ENCODE results near the gene SLC30A1. TPM values are rescaled to one million over a fixed set of nuclear protein-coding genes. Genes with fewer than 3 reads are reported as not detected.

The SLC30A1 gene
- total RNA-seq, 2 donors from 2014 or later: 1.3 to 2.4 TPM

GRCh38 chr1:211596418-211597181, 17.6 kb upstream of the SLC30A1 start:
- no peaks in the 10 kb centered on the region for H3K9me3 Mint-ChIP-seq
- no peaks in the 10 kb centered on the region for H3K36me3 Mint-ChIP-seq
- H3K27ac Mint-ChIP-seq: no peak overlapping the region
- ATAC-seq (no peak), DNase-seq (ENCODE audit: low spot score in 2 of 2) (no peak)

DNA sequence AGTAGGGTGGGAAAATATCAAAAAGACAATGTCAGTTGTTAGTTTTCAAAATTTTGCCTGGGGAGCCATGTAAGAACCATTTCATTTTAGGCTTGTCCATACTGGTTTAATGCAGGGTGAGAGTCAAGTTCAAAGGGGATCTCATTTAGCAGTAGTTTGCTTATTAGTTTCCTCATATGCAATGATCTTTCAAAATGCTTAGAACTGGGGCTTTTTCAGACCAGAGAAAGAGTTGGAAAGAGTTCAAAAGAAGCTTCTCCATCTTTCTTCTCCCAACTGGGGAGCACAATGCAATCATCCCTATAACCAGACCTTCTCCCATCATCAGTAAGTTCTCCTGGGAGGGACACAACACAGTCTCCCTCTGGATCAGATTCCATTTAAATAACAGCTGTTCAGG, 16.5 kb upstream of the SLC30A1 start:
- Mint-ChIP-seq H3K9me3 (no peaks in the 10 kb centered on the region), H3K27ac (no peak overlapping the region), H3K36me3 (no peaks in the 10 kb centered on the region)
- no peak for DNase-seq (ENCODE audit: low spot score in 2 of 2)
- no peak for ATAC-seq

- Mint-ChIP-seq H3K9me3 (no peaks in the 10 kb centered on the region), H3K36me3 (no peaks in the 10 kb centered on the region), H3K27ac (no peak overlapping the region)
- ATAC-seq (peak in 1 of 2 donors; percentile 24), DNase-seq (ENCODE audit: low spot score in 2 of 2) (no peak)
Observed at GRCh38 chr1:211591980-211592493, 13.1 kb upstream of the SLC30A1 start.

- no peak for ATAC-seq
- DNase-seq (ENCODE audit: low spot score in 2 of 2): no peak
- Mint-ChIP-seq H3K9me3 (no peaks in the 10 kb centered on the region), H3K36me3 (no peaks in the 10 kb centered on the region), H3K27ac (no peak overlapping the region)
Observed at GRCh38 chr1:211589782-211590721, 11.1 kb upstream of the SLC30A1 start.

GRCh38 chr1:211588711-211589110, 9.8 kb upstream of the SLC30A1 start:
- Mint-ChIP-seq H3K9me3 (no peaks in the 10 kb centered on the region), H3K27ac (no peak overlapping the region), H3K36me3 (no peaks in the 10 kb centered on the region)
- DNase-seq (ENCODE audit: low spot score in 2 of 2) (no peak), ATAC-seq (no peak)

- Mint-ChIP-seq H3K36me3 (no peaks in the 10 kb centered on the region), H3K9me3 (no peaks in the 10 kb centered on the region), H3K27ac (no peak overlapping the region)
- ATAC-seq: no peak
- DNase-seq (ENCODE audit: low spot score in 2 of 2): no peak
Observed at GRCh38 chr1:211587123-211587522, 8.2 kb upstream of the SLC30A1 start.

- peak in 1 of 2 donors; percentile 52 for ATAC-seq
Observed at GRCh38 chr1:211586538-211586937, 7.6 kb upstream of the SLC30A1 start.

GRCh38 chr1:211583011-211583992, 4.3 kb upstream of the SLC30A1 start:
- H3K9me3 Mint-ChIP-seq: no peaks in the 10 kb centered on the region
- H3K27ac Mint-ChIP-seq: no peak overlapping the region
- DNase-seq (ENCODE audit: low spot score in 2 of 2) (no peak), ATAC-seq (no peak)
- H3K36me3 Mint-ChIP-seq: no peaks in the 10 kb centered on the region

More at GRCh38 chr1:211586538-211586937, 7.6 kb upstream of the SLC30A1 start:
- H3K9me3 Mint-ChIP-seq: no peaks in the 10 kb centered on the region
- no peak for DNase-seq (ENCODE audit: low spot score in 2 of 2)
- H3K27ac Mint-ChIP-seq: no peak overlapping the region
- no peaks in the 10 kb centered on the region for H3K36me3 Mint-ChIP-seq

DNA sequence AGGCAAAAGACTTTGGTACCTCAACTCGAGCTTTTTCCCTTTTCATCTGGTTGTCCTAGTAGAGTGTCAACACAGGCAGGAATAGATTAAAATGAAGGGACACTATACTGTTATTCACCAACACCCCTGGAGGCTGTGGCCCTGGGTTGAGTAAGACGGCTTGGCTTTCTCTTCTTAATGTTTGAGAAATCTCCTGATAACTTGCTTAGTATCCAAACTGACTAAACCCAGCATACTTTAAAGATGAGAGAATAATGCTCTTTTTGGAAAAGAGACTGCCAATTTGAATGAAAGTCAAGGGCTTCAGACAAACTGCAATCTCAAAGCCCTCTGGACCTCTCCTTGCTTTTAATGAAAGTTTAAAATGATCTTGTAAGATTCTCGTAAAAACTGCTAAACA, 2.6 kb upstream of the SLC30A1 start:
- DNase-seq (ENCODE audit: low spot score in 2 of 2) (no peak), ATAC-seq (no peak)
- no peaks in the 10 kb centered on the region for H3K9me3 Mint-ChIP-seq
- H3K36me3 Mint-ChIP-seq: no peaks in the 10 kb centered on the region
- H3K27ac Mint-ChIP-seq: no peak overlapping the region

DNA sequence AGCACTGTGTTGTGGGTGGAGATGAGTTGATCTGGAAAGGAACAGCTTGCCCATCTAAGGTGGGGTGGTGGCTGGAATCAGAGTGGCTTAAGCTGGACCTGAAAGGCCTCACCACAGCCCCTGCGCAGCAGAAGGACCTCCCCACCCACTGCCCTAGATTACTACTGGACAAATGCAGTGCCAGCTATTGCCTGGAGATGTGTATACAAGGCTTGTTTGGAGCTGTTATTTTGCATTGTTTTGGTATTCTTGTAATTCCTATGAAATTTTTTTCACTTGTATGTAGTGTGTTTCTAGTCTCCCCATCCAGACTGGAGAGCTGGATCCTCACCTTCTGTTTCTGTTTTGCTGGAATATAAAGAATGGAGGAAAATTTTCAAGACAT, 1.3 kb upstream of the SLC30A1 start:
- no peaks in the 10 kb centered on the region for H3K9me3 Mint-ChIP-seq
- DNase-seq (ENCODE audit: low spot score in 2 of 2) (no peak), ATAC-seq (no peak)
- no peak overlapping the region for H3K27ac Mint-ChIP-seq
- H3K36me3 Mint-ChIP-seq: no peaks in the 10 kb centered on the region

DNA sequence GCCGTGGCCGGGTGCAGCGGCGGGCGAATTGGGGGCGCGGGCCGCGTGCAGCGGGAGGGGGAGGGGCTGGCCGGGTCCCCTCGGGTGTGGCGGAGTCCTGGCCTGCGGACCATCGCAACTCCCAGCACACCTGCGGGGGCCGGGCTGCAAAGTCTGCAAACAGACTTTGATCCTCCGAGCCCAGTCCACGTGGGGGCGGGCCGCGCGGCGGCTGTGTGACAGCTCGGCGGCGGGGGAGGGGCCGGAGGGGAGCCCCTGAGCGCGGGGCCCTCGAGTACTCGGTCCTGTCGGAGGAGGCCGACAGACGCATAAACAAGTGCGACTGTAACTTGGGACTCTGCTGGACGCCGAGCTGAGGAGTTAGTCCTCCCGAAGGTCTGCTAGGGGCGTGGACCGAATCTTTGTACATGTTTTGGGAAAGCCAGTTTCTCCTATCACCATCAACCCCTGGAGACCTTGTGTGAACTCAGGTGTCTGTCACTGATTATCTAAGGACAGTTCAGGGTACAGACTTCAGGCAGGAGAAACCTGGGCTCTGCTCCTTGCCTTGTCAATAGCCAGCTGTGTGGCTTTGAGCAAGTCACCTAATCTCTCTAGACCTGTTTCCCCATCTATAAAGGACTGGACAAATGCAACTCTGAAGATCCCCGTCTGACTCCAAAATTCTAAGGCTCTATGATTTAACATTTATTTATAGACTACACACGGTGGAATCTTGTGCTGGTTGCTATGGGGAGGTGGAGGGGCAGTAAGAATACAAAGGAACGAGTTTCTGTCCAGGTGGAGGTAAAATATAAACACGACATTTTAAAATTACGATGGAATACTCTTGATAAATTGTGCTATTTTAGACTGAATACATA, 710 bp upstream of the SLC30A1 start:
- H3K9me3 Mint-ChIP-seq: no peaks in the 10 kb centered on the region
- H3K27ac Mint-ChIP-seq: no peak overlapping the region
- no peaks in the 10 kb centered on the region for H3K36me3 Mint-ChIP-seq
- ATAC-seq: peak; percentile 49 to 56
- DNase-seq (ENCODE audit: low spot score in 2 of 2): no peak

DNA sequence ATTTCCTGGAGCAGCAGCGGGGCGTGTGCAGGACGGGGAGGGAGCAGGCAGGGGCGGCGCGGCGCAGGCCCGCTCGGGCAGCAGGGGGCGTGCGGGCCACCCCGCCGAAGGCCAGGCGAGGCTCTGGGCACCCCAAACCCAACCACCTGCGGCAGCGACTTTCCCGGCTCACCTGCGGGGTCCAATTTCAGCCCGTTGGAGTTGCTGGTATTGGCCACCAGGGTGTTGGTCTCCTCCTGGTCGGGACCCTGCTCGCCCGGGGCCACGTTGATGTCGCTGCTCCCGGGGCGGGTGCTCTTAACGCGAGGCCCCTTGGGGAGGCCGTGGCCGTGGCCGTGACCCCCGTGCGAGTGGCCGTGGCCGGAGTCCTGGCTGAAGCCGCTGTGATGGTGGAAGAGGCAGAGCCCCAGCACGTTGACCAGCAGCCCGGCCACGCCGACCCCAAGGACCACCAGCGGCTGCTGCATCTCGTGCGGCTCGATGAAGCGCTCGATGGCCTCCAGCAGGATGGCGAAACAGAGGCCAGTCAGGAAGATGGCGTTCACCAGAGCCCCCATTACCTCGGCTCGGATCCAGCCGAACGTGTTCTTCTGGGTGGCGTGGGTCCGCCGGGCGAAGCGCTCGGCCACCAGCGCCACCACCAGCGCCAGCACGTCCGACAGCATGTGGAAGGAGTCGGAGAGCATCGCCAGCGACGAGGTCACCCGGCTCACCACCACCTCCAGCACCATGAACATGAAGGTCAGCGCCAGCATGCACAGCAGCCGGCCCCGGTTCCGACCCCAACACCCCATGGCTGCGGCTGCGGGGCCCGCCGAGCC, 932 bp downstream of the SLC30A1 start:
- DNase-seq (ENCODE audit: low spot score in 2 of 2) (peak; percentile 69 to 79), ATAC-seq (peak; percentile 61 to 62)
- Mint-ChIP-seq H3K36me3 (no peaks in the 10 kb centered on the region), H3K27ac (peak overlapping the region; percentile 52 to 85), H3K9me3 (no peaks in the 10 kb centered on the region)

GRCh38 chr1:211577277-211577818, 1.6 kb downstream of the SLC30A1 start:
- no peaks in the 10 kb centered on the region for H3K36me3 Mint-ChIP-seq
- ATAC-seq (no peak), DNase-seq (ENCODE audit: low spot score in 2 of 2) (no peak)
- H3K27ac Mint-ChIP-seq: peak overlapping the region in 1 of 2 donors; percentile 72
- H3K9me3 Mint-ChIP-seq: no peaks in the 10 kb centered on the region

GRCh38 chr1:211576717-211577116, 2.2 kb downstream of the SLC30A1 start:
- ATAC-seq (no peak), DNase-seq (ENCODE audit: low spot score in 2 of 2) (no peak)
- H3K9me3 Mint-ChIP-seq: no peaks in the 10 kb centered on the region
- H3K27ac Mint-ChIP-seq: no peak overlapping the region
- no peaks in the 10 kb centered on the region for H3K36me3 Mint-ChIP-seq

Measured in activated naive CD4-positive, alpha-beta T cell treated with anti-CD3 and anti-CD28 coated beads, Interleukin-2, amount 50 U/mL, for 72 hours (primary cell).